Hematopoietic multipotent progenitor cell treated with erythropoietin and hydrocortisone succinate and interleukin-3 and kit ligand, for 4 days (in vitro differentiated cells): ENCODE results near the gene SDR9C7.
"Not testable (repeated sequence)": the region's sequence is repeated elsewhere in the genome, so short reads cannot be mapped to it uniquely, and the experiment has no call there.

Source experiments
- DNase-seq: peaks from one replicate; pipeline ENCODE4 v3.0.0-alpha.2; 2015

The SDR9C7 gene

GRCh38 chr12:56933826-56934625 is at the start of gene SDR9C7:
TSS of gene SDR9C7 (minus strand) at chr12:56934408. CDS start at chr12:56934261, 147 bp downstream.
- DNase-seq, result no peak

GRCh38 chr12:56983386-56983785 is 49.2 kb upstream of the SDR9C7 start:
- DNase-seq, result no peak

GRCh38 chr12:56982578-56983236 is 48.5 kb upstream of the SDR9C7 start:
- not testable (repeated sequence) for DNase-seq

- no peak for DNase-seq
Measured at GRCh38 chr12:56980941-56981530, 46.8 kb upstream of the SDR9C7 start.

GRCh38 chr12:56980268-56980667 is 46.1 kb upstream of the SDR9C7 start:
- no peak for DNase-seq

GRCh38 chr12:56979628-56980027 is 45.4 kb upstream of the SDR9C7 start:
- no peak for DNase-seq

- DNase-seq, result no peak
Measured at GRCh38 chr12:56978397-56979138, 44.4 kb upstream of the SDR9C7 start.

GRCh38 chr12:56977361-56977760 is 43.2 kb upstream of the SDR9C7 start:
- DNase-seq, result not testable (repeated sequence)

- not testable (repeated sequence) for DNase-seq
Measured at GRCh38 chr12:56974224-56974623, 40.0 kb upstream of the SDR9C7 start.

GRCh38 chr12:56968910-56969309 is 34.7 kb upstream of the SDR9C7 start:
- peak; percentile 36 for DNase-seq

- not testable (repeated sequence) for DNase-seq
Measured at GRCh38 chr12:56965997-56966642, 31.9 kb upstream of the SDR9C7 start.

- DNase-seq, result not testable (repeated sequence)
Measured at GRCh38 chr12:56965124-56965523, 30.9 kb upstream of the SDR9C7 start.

- not testable (repeated sequence) for DNase-seq
Measured at GRCh38 chr12:56963557-56963956, 29.3 kb upstream of the SDR9C7 start.

- not testable (repeated sequence) for DNase-seq
Measured at GRCh38 chr12:56962247-56962646, 28.0 kb upstream of the SDR9C7 start.

GRCh38 chr12:56958422-56958821 is 24.2 kb upstream of the SDR9C7 start:
- DNase-seq, result no peak

GRCh38 chr12:56957229-56958052 is 23.2 kb upstream of the SDR9C7 start, which contains the start of gene RDH16:
TSS of gene RDH16 (minus strand) at chr12:56957608. CDS start at chr12:56957462, 146 bp downstream.
- no peak for DNase-seq

GRCh38 chr12:56955631-56956256 is 21.5 kb upstream of the SDR9C7 start:
- DNase-seq, result no peak

GRCh38 chr12:56954958-56955355 is 20.7 kb upstream of the SDR9C7 start:
- DNase-seq, result no peak

- DNase-seq, result no peak
Measured at GRCh38 chr12:56954057-56954957, 20.1 kb upstream of the SDR9C7 start.

- DNase-seq, result no peak
Measured at GRCh38 chr12:56953314-56953713, 19.1 kb upstream of the SDR9C7 start.
